SK-N-SH (cell line): ENCODE data around the gene PEPD. TPM values are rescaled to one million over a fixed set of nuclear protein-coding genes. Genes with fewer than 3 reads are reported as not detected.

Experiments
- CTCF ChIA-PET: fragments of 300-600, 350-600 bp; formaldehyde crosslinking; extraction: SDS; loops from one replicate; lab custom pipeline; 2021; lab: Yijun Ruan, JAX
- POLR2A ChIA-PET: fragments of 350-600 bp; sonication (Branson Sonifier 250); formaldehyde crosslinking; extraction: SDS; loops from one replicate; lab custom pipeline; 2020; ENCODE audit warnings: antibody characterized with exemption, inconsistent platforms; lab: Yijun Ruan, JAX
- DNase-seq: peaks from one replicate; pipeline ENCODE4 v3.0.0; 2012
- H2AFZ ChIP-seq: fragments of 200-600 bp; sonication (generic); 2 replicates; pipeline ENCODE4 v1.8.1; 2016; ENCODE audit warnings: antibody characterized with exemption, mild to moderate bottlenecking, low read depth
- H3F3A ChIP-seq: fragments of 200-600 bp; sonication (generic); replicated peaks from 2 replicates; pipeline ENCODE3; 2016; ENCODE audit warnings: antibody characterized with exemption, mild to moderate bottlenecking; ENCODE audit not compliant: insufficient read depth
- H3K27ac ChIP-seq, 2 experiments: fragments of 200-500 bp in 1 of 2; fragments of 200-600 bp in 1 of 2; sonication (Bioruptor generic) in 1 of 2; sonication (generic), shearing (Covaris generic) in 1 of 2; 2 replicates each; pipeline versions ENCODE4 v1.5.1 to v1.6.1; 2014 to 2016; ENCODE audit warnings: low read depth in 2 of 2, inconsistent platforms in 1 of 2, low read length in 1 of 2, mild to moderate bottlenecking in 1 of 2, mixed read lengths in 1 of 2
- H3K27me3 ChIP-seq: fragments of 200-600 bp; sonication (generic), shearing (Covaris generic); 2 replicates; pipeline ENCODE4 v1.6.1; 2016; ENCODE audit warnings: mixed run types; ENCODE audit not compliant: insufficient read depth
- H3K36me3 ChIP-seq, 2 experiments: fragments of 200-500 bp in 1 of 2; fragments of 200-600 bp in 1 of 2; sonication (Bioruptor generic) in 1 of 2; sonication (generic) in 1 of 2; replicated peaks in 1 of 2; 2 replicates each; pipeline versions ENCODE3 to v1.5.1; 2014 to 2016; ENCODE audit warnings: low read length in 1 of 2, mild to moderate bottlenecking in 1 of 2; ENCODE audit not compliant: insufficient read depth in 2 of 2, control insufficient read depth in 1 of 2
- H3K4me1 ChIP-seq, 2 experiments: fragments of 200-500 bp in 1 of 2; fragments of 200-600 bp in 1 of 2; sonication (Bioruptor generic) in 1 of 2; sonication (generic), shearing (Covaris generic) in 1 of 2; 2 replicates each; pipeline versions ENCODE4 v1.5.1 to v1.6.1; 2014 to 2016; ENCODE audit warnings: low read depth in 1 of 2, low read length in 1 of 2, mixed run types in 1 of 2; ENCODE audit not compliant: insufficient read depth in 2 of 2, control insufficient read depth in 1 of 2
- H3K4me2 ChIP-seq: fragments of 200-600 bp; sonication (generic), shearing (Covaris generic); 2 replicates; pipeline ENCODE4 v1.6.1; 2017; ENCODE audit warnings: mixed run types
- H3K4me3 ChIP-seq, 2 experiments: fragments of 200-500 bp in 1 of 2; fragments of 200-600 bp in 1 of 2; sonication (Bioruptor generic) in 1 of 2; sonication (generic), shearing (Covaris generic) in 1 of 2; 2 replicates each; pipeline versions ENCODE4 v1.5.1 to v1.8.1; 2014 to 2016; ENCODE audit warnings: low read depth in 2 of 2, inconsistent platforms in 1 of 2, low read length in 1 of 2, mild to moderate bottlenecking in 1 of 2, mixed read lengths in 1 of 2, moderate library complexity in 1 of 2
- H3K79me2 ChIP-seq: fragments of 200-600 bp; sonication (generic); 2 replicates; pipeline ENCODE4 v1.8.1; 2017; ENCODE audit warnings: mild to moderate bottlenecking; ENCODE audit not compliant: insufficient read depth
- H3K9ac ChIP-seq: fragments of 200-600 bp; sonication (generic); 2 replicates; pipeline ENCODE4 v1.6.1; 2017; ENCODE audit warnings: mixed run types
- H3K9me2 ChIP-seq: fragments of 200-600 bp; sonication (generic); 2 replicates; pipeline ENCODE4 v1.6.1; 2017; ENCODE audit warnings: mixed run types
- H3K9me3 ChIP-seq: fragments of 200-600 bp; sonication (generic); 2 replicates; pipeline ENCODE4 v1.6.1; 2017; ENCODE audit warnings: mixed run types, mild to moderate bottlenecking, moderate library complexity
- H4K20me1 ChIP-seq: fragments of 200-600 bp; sonication (generic); 2 replicates; pipeline ENCODE4 v1.6.1; 2017; ENCODE audit warnings: mild to moderate bottlenecking, mixed run types; ENCODE audit not compliant: insufficient read depth
- ELF1 ChIP-seq: IDR thresholded peaks from 2 replicates; pipeline ENCODE4 v1.4.0; 2012
- FOXM1 ChIP-seq: IDR thresholded peaks from 2 replicates; pipeline ENCODE4 v1.4.0; 2012; ENCODE audit warnings: low read depth, mild to moderate bottlenecking
- GATA2 ChIP-seq: sonication (generic); formaldehyde crosslinking; IDR thresholded peaks from 2 replicates; pipeline ENCODE4 v1.5.0; 2020; ENCODE audit warnings: mild to moderate bottlenecking, missing genetic modification reagents
- NFIC ChIP-seq: IDR thresholded peaks from 2 replicates; pipeline ENCODE4 v1.4.0; 2012; ENCODE audit warnings: borderline replicate concordance
- RAD21 ChIP-seq: IDR thresholded peaks from 2 replicates; pipeline ENCODE4 v1.6.1; 2012; ENCODE audit warnings: mild to moderate bottlenecking, low read length
- RCOR1 ChIP-seq: fragments of 150-350 bp; IDR thresholded peaks from 2 replicates; pipeline ENCODE4 v1.6.1; 2017; ENCODE audit warnings: antibody characterized with exemption, low read length
- RFX5 ChIP-seq: IDR thresholded peaks from 2 replicates; pipeline ENCODE4 v1.6.1; 2012; ENCODE audit warnings: mild to moderate bottlenecking, improper control_type of control experiment, low read length
- RXRA ChIP-seq: IDR thresholded peaks from 2 replicates; pipeline ENCODE4 v1.4.0; 2012; ENCODE audit warnings: low read depth, mild to moderate bottlenecking, borderline replicate concordance
- SIN3A ChIP-seq: IDR thresholded peaks from 2 replicates; pipeline ENCODE4 v1.6.1; 2012; ENCODE audit warnings: low read depth, mild to moderate bottlenecking, low read length, moderate library complexity, borderline replicate concordance
- WGBS: methylation state at CpG from one replicate; pipeline ENCODE4 v1.1.6; 2017; ENCODE audit warnings: low lambda C conversion rate; 5-methylcytosine and 5-hydroxymethylcytosine counted together
- polyA plus RNA-seq, 3 experiments: library from polyadenylated mRNA; depleted of rRNA; stranded (reverse); fragments of >200 nt; gene quantifications; 2 replicates each; pipeline ENCODE4 v1.2.3, GENCODE V29; 2012
- TF ChIP-seq, protein P1 (sequence below): fragments of 150-350 bp; IDR thresholded peaks from 2 replicates; pipeline ENCODE4 v1.6.1; 2016; ENCODE audit warnings: mild to moderate bottlenecking, low read depth, low read length
- TF ChIP-seq, protein P2 (sequence below): fragments of 150-350 bp; IDR thresholded peaks from 2 replicates; pipeline ENCODE4 v1.6.1; 2017; ENCODE audit warnings: antibody characterized with exemption, low read length, low read depth, borderline replicate concordance
- TF ChIP-seq, protein P3 (sequence below): IDR thresholded peaks from 2 replicates; pipeline ENCODE4 v1.6.1; 2012; ENCODE audit warnings: mild to moderate bottlenecking, low read depth, low read length, moderate library complexity
- TF ChIP-seq, protein P4 (sequence below): IDR thresholded peaks from 2 replicates; pipeline ENCODE4; 2012

Gene PEPD
- polyA plus RNA-seq, 1 of the 3 experiments (the other 2 are of a cell fraction): 88.9 TPM

DNA sequence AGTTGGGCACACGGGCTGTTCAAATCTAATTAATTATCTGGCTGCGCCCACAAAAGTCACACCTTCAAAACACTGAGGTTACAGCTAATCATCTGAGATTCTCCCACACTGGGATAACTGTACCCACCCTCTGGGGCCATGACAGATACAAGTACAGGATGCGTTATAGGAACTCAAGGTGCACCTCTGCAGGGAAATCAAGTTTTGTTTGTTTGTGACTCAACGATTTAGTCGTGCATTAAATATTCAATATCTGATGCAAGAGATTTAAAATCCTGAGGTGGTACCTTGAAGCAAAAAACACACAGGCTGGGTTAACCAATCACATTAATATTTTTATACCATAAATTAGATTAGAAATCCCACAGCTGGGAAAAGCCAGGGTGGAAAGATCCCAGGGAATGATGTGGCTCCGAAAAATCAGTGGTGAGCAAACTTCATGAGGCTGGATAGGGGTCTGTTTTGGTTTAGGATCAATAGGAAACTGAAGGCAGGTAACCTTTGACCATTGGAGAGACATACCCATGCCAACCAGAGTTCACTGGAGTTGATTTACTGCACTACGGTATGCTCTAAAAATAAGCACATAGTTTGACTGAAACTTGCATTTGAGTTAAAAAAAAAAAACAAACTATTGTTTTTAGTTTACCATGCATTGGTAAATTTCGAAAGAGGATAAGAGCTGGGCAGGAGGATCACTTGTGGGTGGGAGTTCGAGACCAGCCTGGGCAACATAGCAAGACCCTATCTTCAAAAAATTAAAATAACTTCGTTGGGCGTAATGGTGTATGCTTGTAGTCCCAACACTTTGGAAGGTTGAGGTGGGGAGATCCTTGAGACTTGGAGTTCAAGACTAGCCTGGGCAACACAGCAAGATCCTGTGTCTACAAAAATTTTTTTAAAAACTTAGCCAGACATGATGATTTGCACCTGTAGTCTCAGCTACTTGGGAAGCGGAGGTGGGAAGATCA lies 172.0 kb downstream of the PEPD start (continued):
- TF ChIP-seq, protein P1, sequence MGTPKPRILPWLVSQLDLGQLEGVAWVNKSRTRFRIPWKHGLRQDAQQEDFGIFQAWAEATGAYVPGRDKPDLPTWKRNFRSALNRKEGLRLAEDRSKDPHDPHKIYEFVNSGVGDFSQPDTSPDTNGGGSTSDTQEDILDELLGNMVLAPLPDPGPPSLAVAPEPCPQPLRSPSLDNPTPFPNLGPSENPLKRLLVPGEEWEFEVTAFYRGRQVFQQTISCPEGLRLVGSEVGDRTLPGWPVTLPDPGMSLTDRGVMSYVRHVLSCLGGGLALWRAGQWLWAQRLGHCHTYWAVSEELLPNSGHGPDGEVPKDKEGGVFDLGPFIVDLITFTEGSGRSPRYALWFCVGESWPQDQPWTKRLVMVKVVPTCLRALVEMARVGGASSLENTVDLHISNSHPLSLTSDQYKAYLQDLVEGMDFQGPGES: no peak
- TF ChIP-seq, protein P2, sequence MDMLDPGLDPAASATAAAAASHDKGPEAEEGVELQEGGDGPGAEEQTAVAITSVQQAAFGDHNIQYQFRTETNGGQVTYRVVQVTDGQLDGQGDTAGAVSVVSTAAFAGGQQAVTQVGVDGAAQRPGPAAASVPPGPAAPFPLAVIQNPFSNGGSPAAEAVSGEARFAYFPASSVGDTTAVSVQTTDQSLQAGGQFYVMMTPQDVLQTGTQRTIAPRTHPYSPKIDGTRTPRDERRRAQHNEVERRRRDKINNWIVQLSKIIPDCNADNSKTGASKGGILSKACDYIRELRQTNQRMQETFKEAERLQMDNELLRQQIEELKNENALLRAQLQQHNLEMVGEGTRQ: no peak
- TF ChIP-seq SIN3A (no peak), RFX5 (no peak), FOXM1 (no peak), ELF1 (no peak), NFIC (no peak), RXRA (no peak), RAD21 (no peak)
- TF ChIP-seq, protein P3, sequence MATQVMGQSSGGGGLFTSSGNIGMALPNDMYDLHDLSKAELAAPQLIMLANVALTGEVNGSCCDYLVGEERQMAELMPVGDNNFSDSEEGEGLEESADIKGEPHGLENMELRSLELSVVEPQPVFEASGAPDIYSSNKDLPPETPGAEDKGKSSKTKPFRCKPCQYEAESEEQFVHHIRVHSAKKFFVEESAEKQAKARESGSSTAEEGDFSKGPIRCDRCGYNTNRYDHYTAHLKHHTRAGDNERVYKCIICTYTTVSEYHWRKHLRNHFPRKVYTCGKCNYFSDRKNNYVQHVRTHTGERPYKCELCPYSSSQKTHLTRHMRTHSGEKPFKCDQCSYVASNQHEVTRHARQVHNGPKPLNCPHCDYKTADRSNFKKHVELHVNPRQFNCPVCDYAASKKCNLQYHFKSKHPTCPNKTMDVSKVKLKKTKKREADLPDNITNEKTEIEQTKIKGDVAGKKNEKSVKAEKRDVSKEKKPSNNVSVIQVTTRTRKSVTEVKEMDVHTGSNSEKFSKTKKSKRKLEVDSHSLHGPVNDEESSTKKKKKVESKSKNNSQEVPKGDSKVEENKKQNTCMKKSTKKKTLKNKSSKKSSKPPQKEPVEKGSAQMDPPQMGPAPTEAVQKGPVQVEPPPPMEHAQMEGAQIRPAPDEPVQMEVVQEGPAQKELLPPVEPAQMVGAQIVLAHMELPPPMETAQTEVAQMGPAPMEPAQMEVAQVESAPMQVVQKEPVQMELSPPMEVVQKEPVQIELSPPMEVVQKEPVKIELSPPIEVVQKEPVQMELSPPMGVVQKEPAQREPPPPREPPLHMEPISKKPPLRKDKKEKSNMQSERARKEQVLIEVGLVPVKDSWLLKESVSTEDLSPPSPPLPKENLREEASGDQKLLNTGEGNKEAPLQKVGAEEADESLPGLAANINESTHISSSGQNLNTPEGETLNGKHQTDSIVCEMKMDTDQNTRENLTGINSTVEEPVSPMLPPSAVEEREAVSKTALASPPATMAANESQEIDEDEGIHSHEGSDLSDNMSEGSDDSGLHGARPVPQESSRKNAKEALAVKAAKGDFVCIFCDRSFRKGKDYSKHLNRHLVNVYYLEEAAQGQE: no peak

DNA sequence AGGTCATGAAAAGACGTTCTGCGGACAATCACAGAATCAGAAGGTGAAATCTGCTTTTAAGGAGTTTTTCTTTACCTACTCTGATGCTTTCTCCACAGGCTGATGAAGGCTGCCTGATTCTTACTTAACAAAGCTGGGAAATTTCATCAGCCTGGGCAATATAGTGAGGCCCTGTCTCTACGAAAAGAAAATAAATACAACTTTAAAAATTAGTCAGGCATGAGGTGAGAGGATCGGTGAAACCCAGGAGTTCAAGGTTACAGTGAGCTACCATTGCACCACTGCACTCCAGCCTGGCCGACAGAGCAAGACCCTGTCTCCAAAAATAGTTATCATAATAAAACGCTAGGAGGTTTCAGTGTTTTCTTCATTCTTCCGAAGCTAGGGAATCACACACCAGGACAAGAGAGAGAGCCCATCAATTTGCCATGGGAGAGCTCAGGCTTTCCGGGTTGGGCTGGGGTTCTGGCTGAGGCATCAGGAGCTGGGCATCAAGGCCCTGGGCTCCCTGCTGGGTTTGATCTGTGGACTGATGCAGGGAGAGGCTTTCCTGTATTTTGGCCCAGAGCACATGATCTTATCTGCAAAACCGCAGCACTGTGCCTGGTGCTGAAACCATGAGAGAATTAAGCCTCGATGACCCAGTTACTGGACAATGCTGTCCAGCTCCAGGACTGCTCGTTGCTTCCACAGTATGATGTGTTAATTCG lies 173.1 kb downstream of the PEPD start:
- Histone ChIP-seq H3K9me3 (no peaks in the 10 kb centered on the region), H3K27me3 (0 out of 2 replicates have a peak, but pooled peaks cover 9% of the 10 kb centered on the region), H3K9ac (no peak overlapping the region), H3K79me2 (no peaks in the 10 kb centered on the region), H3K4me2 (no peak overlapping the region), H4K20me1 (no peaks in the 10 kb centered on the region), H3K4me3 (no peak overlapping the region), H3K9me2 (no peaks in the 10 kb centered on the region), H3K36me3 (no peaks in the 10 kb centered on the region), H3K27ac (no peak overlapping the region), H3K4me1 (peaks cover 0 to 4% of the 10 kb centered on the region in 2 experiments; a peak in 1 of 4 replicates), H2AFZ (no peak overlapping the region), H3F3A (no peaks in the 10 kb centered on the region)
- ChIA-PET CTCF (interaction anchor here (1.2 to 1.8 kb wide), 5 partner anchors 10 to 106 kb away, joined by 3 to 7 read pairs (median 5); partner anchors contain the start of gene CEBPA), POLR2A (interaction anchor here (1.3 kb wide), 1 partner anchor 25 kb away, joined by 5 read pairs; the partner anchor contains the start of gene CEBPG)
- TF ChIP-seq, protein P3: 0 out of 2 replicates have a peak, but pooled peaks have one; percentile 30
- TF ChIP-seq GATA2 (CRISPR knock-in tag): peak; percentile 57
- TF ChIP-seq RCOR1: peak; percentile 14; the same call in 1 of the 2 replicates
- TF ChIP-seq, protein P4, sequence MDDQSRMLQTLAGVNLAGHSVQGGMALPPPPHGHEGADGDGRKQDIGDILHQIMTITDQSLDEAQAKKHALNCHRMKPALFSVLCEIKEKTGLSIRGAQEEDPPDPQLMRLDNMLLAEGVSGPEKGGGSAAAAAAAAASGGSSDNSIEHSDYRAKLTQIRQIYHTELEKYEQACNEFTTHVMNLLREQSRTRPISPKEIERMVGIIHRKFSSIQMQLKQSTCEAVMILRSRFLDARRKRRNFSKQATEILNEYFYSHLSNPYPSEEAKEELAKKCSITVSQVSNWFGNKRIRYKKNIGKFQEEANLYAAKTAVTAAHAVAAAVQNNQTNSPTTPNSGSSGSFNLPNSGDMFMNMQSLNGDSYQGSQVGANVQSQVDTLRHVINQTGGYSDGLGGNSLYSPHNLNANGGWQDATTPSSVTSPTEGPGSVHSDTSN: no peak
- 39% methylated on average over 12 of the region's 12 CpGs for WGBS
- peak; percentile 65 for DNase-seq
